Measurements from ENCODE around the gene MNT.
"Not testable (repeated sequence)": the region's sequence is repeated elsewhere in the genome, so short reads cannot be mapped to it uniquely, and the experiment has no call there.

DNA sequence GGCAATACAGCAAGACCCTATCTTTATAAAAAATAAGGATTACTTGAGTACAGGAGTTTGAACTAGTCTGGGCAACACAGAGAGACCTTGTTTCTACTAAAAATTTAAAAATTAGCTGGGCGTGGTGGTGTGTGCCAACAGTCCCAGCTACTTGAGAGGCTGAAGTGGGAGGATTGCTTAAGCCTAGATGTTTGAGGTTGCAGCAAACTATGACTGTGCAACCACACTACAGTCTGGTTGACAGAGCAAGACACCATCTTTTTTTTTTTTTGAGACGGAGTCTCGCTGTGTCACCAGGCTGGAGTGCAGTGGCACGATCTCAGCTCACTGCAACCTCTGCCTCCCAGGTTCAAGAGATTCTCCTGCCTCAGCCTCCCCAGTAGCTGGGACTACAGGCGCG lies 39.1 kb upstream of the MNT start:
- TF ChIP-seq FOXK2 (IDR thresholded peaks at IDR 0.05); BHLHE40 (IDR thresholded peaks at IDR 0.05; ENCODE audit: borderline replicate concordance); FOXA1 (IDR thresholded peaks at IDR 0.05); FOXM1 (IDR thresholded peaks at IDR 0.05; ENCODE audit: borderline replicate concordance): not testable (repeated sequence)
- TF ChIP-seq, protein P1, sequence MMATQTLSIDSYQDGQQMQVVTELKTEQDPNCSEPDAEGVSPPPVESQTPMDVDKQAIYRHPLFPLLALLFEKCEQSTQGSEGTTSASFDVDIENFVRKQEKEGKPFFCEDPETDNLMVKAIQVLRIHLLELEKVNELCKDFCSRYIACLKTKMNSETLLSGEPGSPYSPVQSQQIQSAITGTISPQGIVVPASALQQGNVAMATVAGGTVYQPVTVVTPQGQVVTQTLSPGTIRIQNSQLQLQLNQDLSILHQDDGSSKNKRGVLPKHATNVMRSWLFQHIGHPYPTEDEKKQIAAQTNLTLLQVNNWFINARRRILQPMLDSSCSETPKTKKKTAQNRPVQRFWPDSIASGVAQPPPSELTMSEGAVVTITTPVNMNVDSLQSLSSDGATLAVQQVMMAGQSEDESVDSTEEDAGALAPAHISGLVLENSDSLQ (IDR thresholded peaks at IDR 0.05) = not testable (repeated sequence)

All from HEK293T (cell line).